H9 (cell line): Measurements from ENCODE around the gene STARD10. TPM values are rescaled to one million over a fixed set of nuclear protein-coding genes. Genes with fewer than 3 reads are reported as not detected.

Source experiments
- DNase-seq: peaks from one replicate; pipeline ENCODE4 v3.0.0-alpha.2; 2017
- H2AFZ ChIP-seq: one replicate; pipeline ENCODE4 v1.6.1; 2013; ENCODE audit warnings: mild to moderate bottlenecking, low read length, control low read depth, moderate library complexity
- H2AK5ac ChIP-seq: 2 replicates; pipeline ENCODE4 v1.6.1; 2013; ENCODE audit warnings: low read length, control low read depth, mixed read lengths; ENCODE audit not compliant: insufficient read length
- H2BK120ac ChIP-seq: one replicate; pipeline ENCODE4 v1.6.1; 2013; ENCODE audit warnings: low read depth, mild to moderate bottlenecking, low read length, control low read depth, inconsistent platforms; ENCODE audit not compliant: poor library complexity, severe bottlenecking
- H2BK12ac ChIP-seq: 2 replicates; pipeline ENCODE4 v1.6.1; 2013; ENCODE audit warnings: low read length, control low read depth, mixed read lengths, low read depth; ENCODE audit not compliant: insufficient read length
- H2BK15ac ChIP-seq: 2 replicates; pipeline ENCODE4 v1.6.1; 2013; ENCODE audit warnings: low read depth, low read length, control low read depth
- H2BK20ac ChIP-seq: one replicate; pipeline ENCODE4 v1.6.1; 2013; ENCODE audit warnings: low read depth, mild to moderate bottlenecking, low read length, control low read depth, inconsistent platforms; ENCODE audit not compliant: poor library complexity, severe bottlenecking
- H2BK5ac ChIP-seq: 2 replicates; pipeline ENCODE4 v1.6.1; 2013; ENCODE audit warnings: low read length, control low read depth, mixed read lengths; ENCODE audit not compliant: insufficient read length
- H3K14ac ChIP-seq: 2 replicates; pipeline ENCODE4 v1.6.1; 2013; ENCODE audit warnings: low read length, control low read depth; ENCODE audit not compliant: insufficient read depth
- H3K18ac ChIP-seq: 2 replicates; pipeline ENCODE4 v1.6.1; 2013; ENCODE audit warnings: low read depth, mild to moderate bottlenecking, mixed read lengths, low read length, control low read depth; ENCODE audit not compliant: insufficient read length
- H3K23ac ChIP-seq: 2 replicates; pipeline ENCODE4 v1.6.1; 2013; ENCODE audit warnings: low read length, control low read depth, mixed read lengths, low read depth; ENCODE audit not compliant: insufficient read length
- H3K23me2 ChIP-seq: 2 replicates; pipeline ENCODE4 v1.6.1; 2013; ENCODE audit warnings: low read depth, mild to moderate bottlenecking, mixed read lengths, low read length, control low read depth; ENCODE audit not compliant: insufficient read length, poor library complexity, severe bottlenecking
- H3K27ac ChIP-seq: 2 replicates; pipeline ENCODE4 v1.5.1; 2013; ENCODE audit warnings: low read length, control low read depth, mixed read lengths, low read depth; ENCODE audit not compliant: insufficient read length
- H3K27me3 ChIP-seq: 2 replicates; pipeline ENCODE4 v1.6.1; 2013; ENCODE audit warnings: low read length, control low read depth, inconsistent platforms; ENCODE audit not compliant: insufficient read depth
- H3K4ac ChIP-seq: 2 replicates; pipeline ENCODE4 v1.6.1; 2013; ENCODE audit warnings: low read depth, mild to moderate bottlenecking, control low read depth, inconsistent platforms, low read length, moderate library complexity
- H3K4me1 ChIP-seq: 2 replicates; pipeline ENCODE4 v1.6.1; 2013; ENCODE audit warnings: low read length, control low read depth, inconsistent platforms; ENCODE audit not compliant: insufficient read depth
- H3K4me2 ChIP-seq: 2 replicates; pipeline ENCODE4 v1.6.1; 2013; ENCODE audit warnings: low read length, control low read depth, mixed read lengths; ENCODE audit not compliant: insufficient read length, insufficient read depth
- H3K56ac ChIP-seq: 2 replicates; pipeline ENCODE4 v1.6.1; 2013; ENCODE audit warnings: low read depth, mild to moderate bottlenecking, mixed read lengths, low read length, control low read depth; ENCODE audit not compliant: insufficient read length
- H3K79me1 ChIP-seq: 2 replicates; pipeline ENCODE4 v1.6.1; 2013; ENCODE audit warnings: low read depth, mild to moderate bottlenecking, moderate library complexity, low read length, control low read depth, inconsistent platforms; ENCODE audit not compliant: insufficient read depth, poor library complexity, severe bottlenecking
- H3K79me2 ChIP-seq: 2 replicates; pipeline ENCODE4 v1.6.1; 2013; ENCODE audit warnings: low read length, control low read depth, inconsistent platforms; ENCODE audit not compliant: insufficient read depth
- H3K9ac ChIP-seq: 2 replicates; pipeline ENCODE4 v1.6.1; 2013; ENCODE audit warnings: low read length, control low read depth, mixed read lengths; ENCODE audit not compliant: insufficient read length; ENCODE audit errors: extremely low read depth
- H3K9me3 ChIP-seq: one replicate; pipeline ENCODE4 v1.6.1; 2013; ENCODE audit warnings: low read depth, low read length, inconsistent platforms; ENCODE audit not compliant: control insufficient read depth
- H3T11ph ChIP-seq: one replicate; pipeline ENCODE4 v1.6.1; 2013; ENCODE audit warnings: mild to moderate bottlenecking, low read length, control low read depth, inconsistent platforms
- H4K20me1 ChIP-seq: one replicate; pipeline ENCODE4 v1.6.1; 2013; ENCODE audit not compliant: control insufficient read depth, insufficient read length, insufficient read depth
- H4K5ac ChIP-seq: 2 replicates; pipeline ENCODE4 v1.6.1; 2013; ENCODE audit warnings: low read depth, mild to moderate bottlenecking, mixed read lengths, low read length, control low read depth; ENCODE audit not compliant: insufficient read length
- H4K8ac ChIP-seq: replicated peaks from 2 replicates; pipeline ENCODE4 v1.6.1; 2013; ENCODE audit warnings: low read length, control low read depth, mixed read lengths, low read depth; ENCODE audit not compliant: insufficient read length
- H4K91ac ChIP-seq: 2 replicates; pipeline ENCODE4 v1.6.1; 2013; ENCODE audit warnings: low read depth, mild to moderate bottlenecking, moderate library complexity, mixed read lengths, low read length, control low read depth; ENCODE audit not compliant: insufficient read length
- H3K27ac Mint-ChIP-seq, 3 experiments: 2 replicates in 2 of 3; 3 replicates in 1 of 3; pipeline ENCODE4 v1.8.0; 2020 to 2021; ENCODE audit warnings: mixed read lengths in 3 of 3, mild to moderate bottlenecking in 1 of 3, moderate library complexity in 1 of 3
- H3K27me3 Mint-ChIP-seq: 2 replicates; pipeline ENCODE4 v1.8.0; 2021; ENCODE audit warnings: low read depth, mild to moderate bottlenecking, moderate library complexity, mixed read lengths
- H3K36me3 Mint-ChIP-seq, 3 experiments: 2 replicates in 2 of 3; 3 replicates in 1 of 3; pipeline ENCODE4 v1.8.0; 2020 to 2021; ENCODE audit warnings: low read depth in 3 of 3, mixed read lengths in 3 of 3; ENCODE audit not compliant: insufficient read depth in 1 of 3
- H3K4me1 Mint-ChIP-seq, 2 experiments: 2 replicates each; pipeline ENCODE4 v1.8.0; 2020; ENCODE audit warnings: mixed read lengths in 2 of 2
- H3K4me3 Mint-ChIP-seq, 2 experiments: 2 replicates in 1 of 2; 3 replicates in 1 of 2; pipeline ENCODE4 v1.8.0; 2020 to 2021; ENCODE audit warnings: mild to moderate bottlenecking in 2 of 2, mixed read lengths in 2 of 2, moderate library complexity in 1 of 2
- H3K9me3 Mint-ChIP-seq, 2 experiments: 2 replicates in 1 of 2; 3 replicates in 1 of 2; pipeline ENCODE4 v1.8.0; 2020; ENCODE audit warnings: mild to moderate bottlenecking in 2 of 2, mixed read lengths in 2 of 2, moderate library complexity in 1 of 2
- CTCF ChIP-seq: fragments of 200-600 bp; sonication (generic); conservative IDR thresholded peaks from 3 replicates; pipeline ENCODE4 v1.8.0; 2021; ENCODE audit warnings: antibody characterized with exemption, mild to moderate bottlenecking
- WGBS: extraction: QIAGEN DNeasy Blood & Tissue Kit; methylation state at CpG from one replicate; pipeline ENCODE4 v1.1.7; 2013; ENCODE audit warnings: missing lambda C conversion rate, low lambda C conversion rate, mixed read lengths; ENCODE audit not compliant: insufficient read length; ENCODE audit errors: extremely low coverage; 5-methylcytosine and 5-hydroxymethylcytosine counted together
- total RNA-seq: library from RNA; stranded (reverse); gene quantifications from 2 replicates; pipeline ENCODE4 v1.2.1, GENCODE V29; 2021

The STARD10 gene
- total RNA-seq, 1 experiment from 2014 or later, result 24.4 TPM

- Histone ChIP-seq H3K14ac (no peak overlapping the region), H3K18ac (no peak overlapping the region), H3K27me3 (no peaks in the 10 kb centered on the region), H4K5ac (no peak overlapping the region), H3T11ph (no peak overlapping the region), H3K4me2 (no peak overlapping the region), H2BK12ac (no peak overlapping the region), H4K8ac (no peak overlapping the region), H4K20me1 (no peaks in the 10 kb centered on the region), H2BK120ac (no peak overlapping the region), H2BK20ac (no peak overlapping the region), H3K79me1 (no peaks in the 10 kb centered on the region), H2AFZ (no peak overlapping the region), H3K4ac (no peak overlapping the region), H3K9me3 (no peaks in the 10 kb centered on the region), H3K4me1 (peaks cover 4% of the 10 kb centered on the region; the same call in 1 of the 2 replicates), H3K79me2 (no peaks in the 10 kb centered on the region), H3K9ac (no peak overlapping the region), H3K23ac (no peak overlapping the region), H2AK5ac (no peak overlapping the region), H2BK5ac (no peak overlapping the region), H3K23me2 (peaks cover 7% of the 10 kb centered on the region), H3K56ac (no peak overlapping the region), H2BK15ac (no peak overlapping the region), H3K27ac (no peak overlapping the region), H4K91ac (no peak overlapping the region)
- Mint-ChIP-seq H3K27me3 (peaks cover 30% of the 10 kb centered on the region), H3K27ac (no peak overlapping the region), H3K4me1 (peaks cover 34 to 45% of the 10 kb centered on the region in 2 experiments), H3K4me3 (peak overlapping the region in 1 of 2 experiments; percentile 88; a peak in 2 of 5 replicates), H3K36me3 (no peaks in the 10 kb centered on the region), H3K9me3 (no peaks in the 10 kb centered on the region)
- no peak for DNase-seq
- TF ChIP-seq CTCF, result no peak
- WGBS, result no CpG with 5 or more reads among the region's 2 CpGs
Observed at GRCh38 chr11:72783144-72783905, 10.5 kb downstream of the STARD10 start.
